ENCODE measurements around the gene CCDC88C.
A peak's percentile ranks its signal among the peaks of the same experiment; 100 is the strongest.

CCDC88C gene

GRCh38 chr14:91320266-91320665 lies 97.4 kb downstream of the CCDC88C start:
- Histone ChIP-seq H2AFZ (ENCODE audit: low read depth, low read length) (no peak overlapping the region), H3K9ac (ENCODE audit: low read length) (no peak overlapping the region), H3K9me3 (ENCODE audit: insufficient read depth, low read length) (no peaks in the 10 kb centered on the region), H4K20me1 (ENCODE audit: insufficient read depth, low read length) (no peaks in the 10 kb centered on the region), H3K4me3 (ENCODE audit: low read length) (no peak overlapping the region), H3K4me2 (ENCODE audit: low read length) (no peak overlapping the region), H3K27me3 (ENCODE audit: low read depth, low read length) (no peaks in the 10 kb centered on the region), H3K36me3 (replicated peaks; ENCODE audit: low read depth, low read length) (peaks cover 44% of the 10 kb centered on the region), H3K79me2 (ENCODE audit: low read length) (peaks cover 29% of the 10 kb centered on the region), H3K27ac (ENCODE audit: low read length) (no peak overlapping the region), H3K4me1 (ENCODE audit: low read length) (peaks cover 80% of the 10 kb centered on the region)
- TF ChIP-seq EZH2phosphoT487 (IDR thresholded peaks at IDR 0.05; ENCODE audit: low read depth) (no peak), CTCF (IDR thresholded peaks at IDR 0.05; ENCODE audit: low read depth, low read length) (no peak)

- peaks cover 37% of the 10 kb centered on the region for H3K79me2 ChIP-seq (ENCODE audit: low read length)
These were observed 98.7 kb downstream of the CCDC88C start for GRCh38 chr14:91318911-91319310.

GRCh38 chr14:91317381-91318308 lies 100.0 kb downstream of the CCDC88C start:
- Histone ChIP-seq H4K20me1 (ENCODE audit: insufficient read depth, low read length) (no peaks in the 10 kb centered on the region), H3K9ac (ENCODE audit: low read length) (no peak overlapping the region), H3K4me3 (ENCODE audit: low read length) (no peak overlapping the region), H3K27ac (ENCODE audit: low read length) (peak overlapping the region; percentile 87), H3K27me3 (ENCODE audit: low read depth, low read length) (no peaks in the 10 kb centered on the region), H3K36me3 (replicated peaks; ENCODE audit: low read depth, low read length) (peaks cover 55% of the 10 kb centered on the region), H3K4me2 (ENCODE audit: low read length) (peak overlapping the region; percentile 12; the same call in 1 of the 2 replicates), H2AFZ (ENCODE audit: low read depth, low read length) (no peak overlapping the region), H3K9me3 (ENCODE audit: insufficient read depth, low read length) (no peaks in the 10 kb centered on the region), H3K79me2 (ENCODE audit: low read length) (peaks cover 43% of the 10 kb centered on the region), H3K4me1 (ENCODE audit: low read length) (peaks cover 64% of the 10 kb centered on the region)
- TF ChIP-seq EZH2phosphoT487 (IDR thresholded peaks at IDR 0.05; ENCODE audit: low read depth) (no peak), CTCF (IDR thresholded peaks at IDR 0.05; ENCODE audit: low read depth, low read length) (peak; percentile 21; the same call in 1 of the 2 replicates)

More at GRCh38 chr14:91318911-91319310, 98.7 kb downstream of the CCDC88C start:
- Histone ChIP-seq H3K4me3 (ENCODE audit: low read length) (no peak overlapping the region), H3K27ac (ENCODE audit: low read length) (no peak overlapping the region), H2AFZ (ENCODE audit: low read depth, low read length) (no peak overlapping the region), H3K36me3 (replicated peaks; ENCODE audit: low read depth, low read length) (peaks cover 48% of the 10 kb centered on the region), H4K20me1 (ENCODE audit: insufficient read depth, low read length) (no peaks in the 10 kb centered on the region), H3K9ac (ENCODE audit: low read length) (no peak overlapping the region), H3K27me3 (ENCODE audit: low read depth, low read length) (no peaks in the 10 kb centered on the region), H3K4me1 (ENCODE audit: low read length) (peaks cover 77% of the 10 kb centered on the region), H3K4me2 (ENCODE audit: low read length) (no peak overlapping the region), H3K9me3 (ENCODE audit: insufficient read depth, low read length) (no peaks in the 10 kb centered on the region)
- TF ChIP-seq EZH2phosphoT487 (IDR thresholded peaks at IDR 0.05; ENCODE audit: low read depth) (no peak), CTCF (IDR thresholded peaks at IDR 0.05; ENCODE audit: low read depth, low read length) (no peak)

GRCh38 chr14:91316761-91317160 lies 100.9 kb downstream of the CCDC88C start:
- no peak overlapping the region for H3K4me3 ChIP-seq (ENCODE audit: low read length)
- H3K4me1 ChIP-seq (ENCODE audit: low read length), result peaks cover 56% of the 10 kb centered on the region
- no peaks in the 10 kb centered on the region for H4K20me1 ChIP-seq (ENCODE audit: insufficient read depth, low read length)
- H3K36me3 ChIP-seq (replicated peaks; ENCODE audit: low read depth, low read length), result peaks cover 55% of the 10 kb centered on the region
- no peak overlapping the region for H2AFZ ChIP-seq (ENCODE audit: low read depth, low read length)
- peaks cover 46% of the 10 kb centered on the region for H3K79me2 ChIP-seq (ENCODE audit: low read length)
- peak overlapping the region; percentile 83 for H3K4me2 ChIP-seq (ENCODE audit: low read length)
- peak overlapping the region; percentile 87 for H3K27ac ChIP-seq (ENCODE audit: low read length)
- no peaks in the 10 kb centered on the region for H3K9me3 ChIP-seq (ENCODE audit: insufficient read depth, low read length)
- no peaks in the 10 kb centered on the region for H3K27me3 ChIP-seq (ENCODE audit: low read depth, low read length)
- TF ChIP-seq CTCF (IDR thresholded peaks at IDR 0.05; ENCODE audit: low read depth, low read length), result no peak
- no peak for TF ChIP-seq EZH2phosphoT487 (IDR thresholded peaks at IDR 0.05; ENCODE audit: low read depth)
- H3K9ac ChIP-seq (ENCODE audit: low read length), result no peak overlapping the region

Measured in OCI-LY3 (cell line).